Ovary (tissue), 9 donors: ENCODE results near the gene TCP11X2. TPM values are rescaled to one million over a fixed set of nuclear protein-coding genes. Genes with fewer than 3 reads are reported as not detected.
"Not testable (repeated sequence)": the region's sequence is repeated elsewhere in the genome, so short reads cannot be mapped to it uniquely, and the experiment has no call there.

Experiments used
- DNase-seq, 5 donors: peaks; one replicate each; pipeline ENCODE4 v3.0.0-alpha.2; 2019 to 2020
- H3K27ac ChIP-seq, 2 donors: fragments of 200-600 bp; one replicate each; pipeline versions ENCODE4 v1.5.1 to v1.8.0; 2019 to 2022
- H3K27me3 ChIP-seq: fragments of 200-600 bp; one replicate; pipeline ENCODE4 v1.8.0; 2022
- H3K36me3 ChIP-seq: fragments of 200-600 bp; sonication (generic); one replicate; pipeline ENCODE4 v1.5.1; 2019
- H3K4me1 ChIP-seq: one replicate; pipeline ENCODE4 v1.8.1; 2013; ENCODE audit warnings: mild to moderate bottlenecking, moderate library complexity; ENCODE audit not compliant: insufficient read depth
- H3K4me3 ChIP-seq: fragments of 200-600 bp; sonication (generic); one replicate; pipeline ENCODE4 v1.5.1; 2017
- H3K9me3 ChIP-seq, 2 donors: fragments of 200-600 bp in 1 of 2; sonication (generic) in 1 of 2; one replicate each; pipeline versions ENCODE4 v1.5.1 to v1.8.1; 2013 to 2019; ENCODE audit warnings: mild to moderate bottlenecking in 1 of 2, moderate library complexity in 1 of 2
- CTCF ChIP-seq, 3 donors: fragments of 450-650 bp in 2 of 3; fragments of 200-600 bp in 1 of 3; IDR thresholded peaks; one replicate each; pipeline versions ENCODE4 v1.5.1 to v1.8.0; 2016 to 2022; ENCODE audit warnings: antibody characterized with exemption in 3 of 3, mild to moderate bottlenecking in 1 of 3
- EP300 ChIP-seq: sonication (generic); formaldehyde crosslinking; IDR thresholded peaks from one replicate; pipeline ENCODE4 v1.6.1; 2017; ENCODE audit warnings: antibody characterized with exemption
- POLR2A ChIP-seq: fragments of 450-650 bp; IDR thresholded peaks from one replicate; pipeline ENCODE4 v1.6.1; 2017; ENCODE audit warnings: antibody characterized with exemption, mild to moderate bottlenecking, moderate library complexity
- WGBS, 3 donors: extraction: QIAGEN DNeasy Blood & Tissue Kit in 1 of 3; methylation state at CpG; one replicate each; pipeline versions ENCODE4 v1.1.5 to v1.1.7; 2013 to 2017; 5-methylcytosine and 5-hydroxymethylcytosine counted together
- intact Hi-C, 4 donors: fragments of 100-400 bp; cut with DNase I; formaldehyde crosslinking; loops; one replicate each; pipeline versions ENCODE4 v1.11.0 to v1.15.1; 2022 to 2023
- polyA plus RNA-seq, 2 donors: library from polyadenylated mRNA; stranded (reverse); fragments of 200-250 nt in 1 of 2; fragments of 350-450 nt in 1 of 2; fragmentation: Illumina TruSeq in 1 of 2; extraction: RNeasy Lipid Tissue Mini Kit (QIAGEN cat#74804) in 1 of 2; gene quantifications; one replicate each; pipeline ENCODE4 v1.2.3, GENCODE V29; 2013 to 2014
- total RNA-seq, 7 donors: library from RNA; depleted of rRNA in 2 of 7; stranded (reverse); fragments of >200 nt in 2 of 7; fragmentation: NEBNext Ultra II Directional in 3 of 7; extraction: Animal tissue kit (Norgen Biotek cat#: 25700) in 3 of 7; gene quantifications; one replicate each; pipeline versions ENCODE4 v1.1.0 to v1.2.4, GENCODE V29; 2016 to 2023
- donor health status: DM: no; HTN: no; CAD: no; lungs with moderate emphysema.
- donor health status: DM: no; HTN: no; CAD: no.
- donor health status: Bipolar disorder and iron deficiency.
- donor health status: DM: yes; HTN: yes; CAD: no.
- donor health status: DM: no; HTN: no; CAD: no.
- donor health status: DM: yes; HTN: yes; CAD: no.

The TCP11X2 gene
- total and polyA plus RNA-seq, 9 donors, result 0.22 TPM; not detected in 8

GRCh38 chrX:102498732-102499131, 27.1 kb upstream of the TCP11X2 start:
- no peak for TF ChIP-seq POLR2A
- TF ChIP-seq EP300, result no peak
- no peak for TF ChIP-seq CTCF (IDR thresholded peaks at IDR 0.05)
- Histone ChIP-seq H3K4me3 (no peak overlapping the region), H3K27ac (no peak overlapping the region), H3K9me3 (no peaks in the 10 kb centered on the region), H3K27me3 (no peaks in the 10 kb centered on the region), H3K4me1 (no peaks in the 10 kb centered on the region), H3K36me3 (no peaks in the 10 kb centered on the region)
- no peak for DNase-seq
- intact Hi-C loops, result no loop called here
- 78 to 88% (median 85%) methylated on average over 2 of the region's 2 CpGs for WGBS, 3 donors

DNA sequence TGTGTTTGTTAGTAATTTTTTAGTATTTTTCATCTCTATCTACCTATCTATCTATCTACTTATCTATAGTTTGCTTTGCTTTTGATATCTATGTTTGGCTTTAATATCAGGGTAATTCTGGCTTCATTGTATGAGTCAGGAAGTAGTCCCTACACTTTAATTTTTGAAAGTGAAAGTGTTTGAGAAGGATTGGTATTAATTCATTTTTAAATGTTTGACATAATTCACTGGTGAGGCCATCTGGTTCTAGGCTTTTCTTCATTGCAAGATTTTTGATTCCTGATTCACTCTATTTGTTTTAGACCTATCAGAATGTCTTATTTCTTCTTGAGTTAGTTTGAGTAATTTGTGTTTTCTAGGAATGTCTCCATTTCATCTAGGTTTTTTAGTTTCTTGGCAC, 20.2 kb upstream of the TCP11X2 start:
- DNase-seq, result no peak
- intact Hi-C loops, result no loop called here
- no peak overlapping the region for H3K4me3 ChIP-seq

DNA sequence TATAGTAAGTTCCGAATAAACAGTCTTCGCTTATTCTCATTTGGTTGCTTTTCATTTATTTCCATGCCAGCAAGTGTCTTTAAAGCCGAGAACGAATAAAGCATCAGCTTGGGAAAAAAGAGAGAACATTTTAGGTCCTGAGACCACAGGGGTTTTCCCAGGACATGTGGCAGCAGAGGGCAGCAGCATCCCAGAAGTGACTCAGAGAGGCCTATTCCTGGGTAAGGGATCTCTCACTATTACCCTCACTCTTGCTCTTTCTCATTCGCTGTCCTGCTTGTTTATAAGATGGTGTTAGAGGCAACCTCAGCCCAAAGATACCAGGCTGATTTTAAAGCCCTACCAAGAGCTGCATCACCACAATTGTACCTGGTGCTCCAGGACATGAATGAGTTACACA, 7.2 kb upstream of the TCP11X2 start:
- H3K27me3 ChIP-seq, H3K9me3 ChIP-seq, H3K36me3 ChIP-seq, H3K4me1 ChIP-seq, DNase-seq, intact Hi-C loops, H3K27ac ChIP-seq, H3K4me3 ChIP-seq: not testable (repeated sequence)
- 17 to 38% methylated on average over 2 to 3 of the region's 5 CpGs; no CpG with 5 or more reads in 1 of the 3 donors for WGBS, 3 donors

More for the DNA sequence above, 20.2 kb upstream of the TCP11X2 start:
- Histone ChIP-seq H3K27ac (no peak overlapping the region), H3K27me3 (no peaks in the 10 kb centered on the region), H3K36me3 (no peaks in the 10 kb centered on the region), H3K9me3 (no peaks in the 10 kb centered on the region), H3K4me1 (no peaks in the 10 kb centered on the region)
- TF ChIP-seq CTCF (IDR thresholded peaks at IDR 0.05), result no peak
- TF ChIP-seq POLR2A, result no peak
- no peak for TF ChIP-seq EP300

DNA sequence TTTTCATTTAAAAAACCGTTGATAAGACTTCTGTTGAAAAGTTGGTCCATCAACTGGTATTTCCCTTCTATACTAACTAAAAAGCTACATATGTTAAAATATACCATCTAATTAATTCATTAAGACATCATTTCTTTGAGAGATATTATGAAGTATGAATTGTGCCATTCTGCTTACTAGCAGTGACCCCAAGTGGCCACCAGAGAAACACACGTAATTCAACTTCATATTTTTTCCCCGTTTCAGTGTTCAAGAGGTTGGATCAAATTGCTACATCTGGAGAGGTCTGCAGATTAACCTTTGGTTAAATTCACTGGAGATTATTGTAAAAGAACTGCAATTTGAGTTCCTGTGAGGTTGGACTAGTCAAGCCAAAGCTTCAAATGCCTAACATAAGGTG, 1.4 kb downstream of the TCP11X2 start:
- intact Hi-C loops, result not testable (repeated sequence)
- no CpG with 5 or more reads among the region's 3 CpGs for WGBS, 3 donors

DNA sequence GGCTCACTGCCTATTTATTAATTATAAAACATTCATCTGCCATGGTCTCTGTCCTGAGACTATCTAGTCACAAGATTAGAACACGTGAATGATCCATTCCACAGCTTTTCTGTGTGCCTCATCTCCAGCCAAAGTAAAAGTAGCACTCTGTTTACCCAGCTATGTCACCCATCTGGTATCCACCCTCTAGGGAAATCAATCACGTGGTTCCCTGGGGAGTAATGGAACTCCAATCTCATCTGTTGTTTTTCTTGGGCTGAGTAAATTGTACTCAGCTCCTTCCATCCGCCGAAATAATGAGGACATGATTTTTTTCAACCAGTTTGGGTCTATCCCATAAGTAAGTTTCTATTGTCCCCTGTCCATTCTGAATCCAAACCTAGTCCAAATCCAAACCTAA, 13.0 kb downstream of the TCP11X2 start:
- H3K27me3 ChIP-seq, H3K4me3 ChIP-seq, intact Hi-C loops, DNase-seq, H3K27ac ChIP-seq, H3K4me1 ChIP-seq, H3K9me3 ChIP-seq, H3K36me3 ChIP-seq: not testable (repeated sequence)
- WGBS, 3 donors, result no CpG with 5 or more reads among the region's 4 CpGs

More for the DNA sequence above, 1.4 kb downstream of the TCP11X2 start:
- H3K36me3 ChIP-seq, DNase-seq, H3K4me3 ChIP-seq, H3K27me3 ChIP-seq, H3K9me3 ChIP-seq, H3K4me1 ChIP-seq, H3K27ac ChIP-seq: not testable (repeated sequence)

- H3K9me3 ChIP-seq, intact Hi-C loops, H3K36me3 ChIP-seq, H3K4me3 ChIP-seq, DNase-seq, H3K27ac ChIP-seq, H3K27me3 ChIP-seq, H3K4me1 ChIP-seq: not testable (repeated sequence)
- WGBS, 3 donors, result no CpG with 5 or more reads among the region's 11 CpGs
Observed at GRCh38 chrX:102439908-102440307, 31.7 kb downstream of the TCP11X2 start, which contains the start of gene NXF2B. NXF2B (minus strand) TSS chrX:102440008; CDS start chrX:102380036, 59,972 bp downstream.

GRCh38 chrX:102414493-102414892, 57.1 kb downstream of the TCP11X2 start:
- H3K36me3 ChIP-seq, H3K27me3 ChIP-seq, H3K9me3 ChIP-seq, intact Hi-C loops, H3K27ac ChIP-seq, DNase-seq, H3K4me3 ChIP-seq, H3K4me1 ChIP-seq: not testable (repeated sequence)
- no CpG with 5 or more reads among the region's 4 CpGs for WGBS, 3 donors

Other genes starting within 250 kb of the TCP11X2 start
- gene NXF2, start 224.6 kb downstream of the TCP11X2 start, total RNA-seq, result not detected
- not detected for gene NXF2, start 224.6 kb downstream of the TCP11X2 start, polyA plus RNA-seq
- gene NXF2B, start 31.8 kb downstream of the TCP11X2 start, total RNA-seq, result not detected
- gene NXF2B, start 31.8 kb downstream of the TCP11X2 start, polyA plus RNA-seq, result not detected
- gene TMSB15A, start 44.9 kb upstream of the TCP11X2 start, total RNA-seq, result 1 to 10 TPM in 6 of 7 donors, under 1 TPM in 1; 0.74 to 9.4 (median 2.8) TPM
- 10 to 100 TPM in 1 of 2 donors, 1 to 10 TPM in 1; 4.2 to 12.9 TPM for gene TMSB15A, start 44.9 kb upstream of the TCP11X2 start, polyA plus RNA-seq
- gene ARMCX5, start 127.7 kb upstream of the TCP11X2 start, total RNA-seq, result 10 to 100 TPM; 10.6 to 17.6 (median 13.2) TPM
- 10 to 100 TPM; 10.2 to 14.8 TPM for gene ARMCX5, start 127.7 kb upstream of the TCP11X2 start, polyA plus RNA-seq
- 10 to 100 TPM; 18.5 to 61.8 (median 45.8) TPM for gene GPRASP1, start 179.7 kb upstream of the TCP11X2 start, total RNA-seq
- gene GPRASP1, start 179.7 kb upstream of the TCP11X2 start, polyA plus RNA-seq, result 10 to 100 TPM; 31.8 to 47.1 TPM
- gene GPRASP2, start 240.6 kb upstream of the TCP11X2 start, total RNA-seq, result 10 to 100 TPM; 19.6 to 60.6 (median 39.1) TPM
- 10 to 100 TPM; 33.3 to 42.2 TPM for gene GPRASP2, start 240.6 kb upstream of the TCP11X2 start, polyA plus RNA-seq
- gene GPRASP3, start 248.9 kb upstream of the TCP11X2 start, total RNA-seq, result 10 to 100 TPM in 4 of 7 donors, 1 to 10 TPM in 3; 3.2 to 15.4 (median 11.1) TPM
- gene GPRASP3, start 248.9 kb upstream of the TCP11X2 start, polyA plus RNA-seq, result 1 to 10 TPM; 4.0 to 7.2 TPM